DMS 273 treated with DMSO at 0.1 percent for 48 hours (cell line): ENCODE data around the gene VAMP5.
A peak's percentile ranks its signal among the peaks of the same experiment; 100 is the strongest.
"Not testable (repeated sequence)": the region's sequence is repeated elsewhere in the genome, so short reads cannot be mapped to it uniquely, and the experiment has no call there.

ENCODE experiments used
- DNase-seq: peaks from one replicate; lab custom pipeline; 2025; lab: John Stamatoyannopoulos, UW

The VAMP5 gene

DNA sequence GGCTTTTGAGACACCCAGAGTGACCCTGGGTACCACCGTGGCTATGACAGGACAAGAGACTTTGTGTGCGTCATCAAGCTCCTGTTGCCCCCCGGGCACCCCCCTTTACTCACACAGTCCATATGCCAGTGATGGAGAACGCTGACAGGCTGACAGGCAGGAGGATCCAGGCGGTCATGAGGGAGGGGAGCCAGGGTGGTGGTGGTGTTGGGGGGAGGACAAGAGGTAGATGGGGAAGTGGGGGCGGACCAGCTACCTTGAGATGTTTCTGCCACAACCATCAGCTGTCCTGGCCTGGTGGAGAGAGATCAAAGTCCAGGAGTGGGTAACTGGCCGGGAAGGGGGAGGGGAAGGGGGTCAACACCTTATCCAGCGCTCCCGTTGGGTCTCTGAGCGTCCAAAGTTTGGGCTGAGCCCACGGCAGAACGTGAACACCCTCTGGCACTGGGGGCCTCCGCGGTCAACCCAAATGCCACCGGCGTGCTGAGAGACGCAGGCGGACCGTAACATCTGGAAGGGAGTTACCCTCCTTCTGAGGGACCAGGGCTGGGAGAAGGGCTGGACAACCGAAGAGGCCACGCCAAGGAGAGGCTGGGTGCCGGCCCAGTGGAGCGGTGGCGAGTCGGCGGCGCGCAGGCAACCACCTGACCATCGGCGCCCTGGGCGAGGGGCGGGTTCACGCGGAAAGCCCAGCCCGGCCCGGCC lies 17.7 kb downstream of the VAMP5 start:
- no peak for DNase-seq

DNA sequence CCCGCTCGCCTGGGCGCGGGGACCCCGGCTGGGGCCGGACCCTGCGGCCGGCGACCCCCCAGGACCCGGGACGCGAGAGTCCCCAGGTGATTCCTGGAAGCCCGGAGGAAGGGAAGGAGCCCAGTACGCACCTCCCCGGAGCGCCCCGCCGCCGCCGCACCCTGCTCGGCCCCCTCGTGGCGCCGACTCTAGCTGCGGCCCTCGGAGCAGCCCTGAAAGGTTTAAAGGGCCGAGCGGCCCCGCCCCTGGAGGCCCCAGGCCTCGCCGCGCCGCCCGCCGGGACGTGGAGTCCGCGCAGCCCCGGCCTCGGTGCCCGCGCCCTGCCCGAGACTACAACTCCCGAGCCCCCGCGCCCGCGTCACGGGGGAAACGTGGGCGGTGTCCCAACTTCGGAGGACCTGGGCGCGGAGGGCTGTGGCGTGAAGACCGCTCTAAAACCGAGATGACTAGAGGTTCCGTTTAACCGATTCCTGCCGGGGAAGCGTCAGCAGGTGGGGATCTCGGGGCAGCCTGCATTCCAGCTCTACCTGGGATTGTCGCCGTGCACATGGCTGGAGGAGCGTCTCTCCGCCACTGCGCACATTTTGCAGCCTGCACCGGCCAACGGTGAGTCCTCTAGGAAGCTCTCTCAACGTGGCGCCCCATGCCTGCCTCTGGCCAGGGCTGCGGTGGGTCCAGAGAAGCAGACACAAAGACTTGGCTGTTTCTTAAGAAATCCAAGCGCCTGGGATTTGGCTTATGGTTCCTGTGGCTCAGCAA lies 18.4 kb downstream of the VAMP5 start, which contains the start of gene TMEM150A:
Gene TMEM150A (minus strand): TSS at position 223 of the 759 bp plus-strand sequence. CDS start 750 bp downstream, outside the sequence.
- peak; percentile 36 for DNase-seq

DNA sequence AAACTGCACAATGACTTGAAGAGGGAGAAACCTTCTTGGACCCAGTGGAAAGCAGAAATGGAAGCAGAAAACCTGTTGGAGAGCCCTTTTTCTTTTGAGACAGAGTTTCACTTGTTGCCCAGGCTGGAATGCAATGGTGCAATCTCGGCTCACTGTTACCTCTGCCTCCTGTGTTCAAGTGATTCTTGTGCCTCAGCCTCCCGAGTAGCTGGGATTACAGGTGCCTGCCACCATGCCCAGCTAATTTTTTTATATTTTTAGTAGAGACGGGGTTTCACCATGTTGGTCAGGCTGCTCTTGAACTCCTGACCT lies 19.9 kb downstream of the VAMP5 start:
- not testable (repeated sequence) for DNase-seq

DNA sequence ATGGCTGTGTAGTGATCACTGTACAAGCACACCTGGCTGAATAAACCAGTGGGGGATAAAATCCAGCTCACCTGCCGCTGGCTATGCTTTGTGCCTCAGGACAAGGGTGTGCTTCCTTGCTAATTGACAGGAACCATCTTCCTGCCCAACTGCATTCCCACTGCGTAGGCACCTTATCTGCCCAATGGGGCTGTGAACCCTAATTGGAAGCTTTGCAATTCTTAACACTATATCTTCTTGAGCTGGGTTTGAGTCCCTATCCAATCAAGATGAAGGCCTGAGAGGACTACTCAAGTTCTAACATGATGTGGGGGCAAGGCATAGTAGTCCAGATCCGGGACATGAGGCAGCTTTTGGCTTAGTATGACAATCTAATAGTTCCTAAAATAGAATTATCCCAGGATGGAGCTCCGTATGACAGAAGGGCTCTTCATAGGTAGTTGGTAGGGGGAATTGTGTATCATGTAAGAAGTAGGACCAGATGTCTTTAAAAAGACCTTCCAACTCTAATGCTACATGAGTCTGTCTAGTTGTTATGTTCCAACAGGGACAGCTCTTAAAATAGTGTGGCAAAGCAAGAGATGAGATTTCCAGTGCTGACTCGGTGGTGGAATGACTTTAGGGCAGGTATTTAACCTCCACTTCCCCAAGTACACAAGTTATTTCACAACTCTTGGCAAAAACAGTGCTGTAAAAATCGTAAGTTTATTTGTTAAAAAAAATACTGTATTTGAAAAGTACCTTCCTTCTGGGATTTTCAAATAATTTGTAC lies 20.5 kb downstream of the VAMP5 start:
- no peak for DNase-seq

DNA sequence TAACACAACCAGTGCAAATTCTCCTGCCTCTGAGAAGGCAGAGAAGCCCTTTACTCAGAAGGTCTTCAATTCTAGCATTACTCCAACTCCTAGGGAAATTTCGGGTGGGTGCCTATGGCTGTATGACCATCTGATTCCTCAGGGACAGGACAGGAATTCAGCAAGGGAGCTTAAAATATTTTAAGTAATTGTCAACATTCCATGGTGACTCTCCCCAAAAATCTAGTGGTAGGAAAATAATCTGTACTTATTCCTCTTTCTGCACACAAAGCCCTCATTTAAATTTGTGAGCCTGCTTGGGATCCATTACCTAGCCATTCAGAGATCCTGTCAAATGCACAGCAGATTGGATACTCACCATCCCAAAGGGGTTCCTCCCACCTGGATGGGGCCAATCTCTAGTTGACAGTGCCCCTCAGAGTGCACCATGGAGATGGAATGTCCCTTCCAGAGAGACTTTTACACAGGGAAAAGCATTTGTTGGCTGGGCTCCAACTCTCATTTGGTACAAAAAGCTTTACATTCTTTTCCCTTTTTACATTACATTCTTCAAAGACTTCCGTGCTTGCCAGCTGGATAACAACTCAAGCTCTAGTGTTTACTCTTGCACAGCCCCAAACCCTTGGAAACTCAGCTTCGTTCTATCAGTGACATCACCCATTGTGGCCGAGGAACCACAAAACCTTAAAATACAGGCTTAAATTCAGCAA lies 21.3 kb downstream of the VAMP5 start:
- no peak for DNase-seq

DNA sequence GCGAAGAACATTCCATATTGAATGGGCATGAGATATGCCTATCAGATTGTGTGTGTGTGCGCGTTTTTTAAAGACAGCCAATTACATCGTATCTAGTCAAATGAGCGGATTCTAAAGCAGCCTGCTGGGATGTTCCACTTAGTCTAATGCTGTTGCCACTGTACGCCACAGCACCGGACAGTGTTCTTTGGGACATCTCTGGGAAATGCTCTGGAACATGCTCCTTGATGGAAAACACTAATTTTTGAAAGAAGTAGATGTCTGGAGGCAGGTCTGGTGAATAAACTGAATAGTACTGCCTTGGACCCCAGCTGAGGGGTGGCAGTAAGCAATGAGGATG lies 21.9 kb downstream of the VAMP5 start:
- no peak for DNase-seq

DNA sequence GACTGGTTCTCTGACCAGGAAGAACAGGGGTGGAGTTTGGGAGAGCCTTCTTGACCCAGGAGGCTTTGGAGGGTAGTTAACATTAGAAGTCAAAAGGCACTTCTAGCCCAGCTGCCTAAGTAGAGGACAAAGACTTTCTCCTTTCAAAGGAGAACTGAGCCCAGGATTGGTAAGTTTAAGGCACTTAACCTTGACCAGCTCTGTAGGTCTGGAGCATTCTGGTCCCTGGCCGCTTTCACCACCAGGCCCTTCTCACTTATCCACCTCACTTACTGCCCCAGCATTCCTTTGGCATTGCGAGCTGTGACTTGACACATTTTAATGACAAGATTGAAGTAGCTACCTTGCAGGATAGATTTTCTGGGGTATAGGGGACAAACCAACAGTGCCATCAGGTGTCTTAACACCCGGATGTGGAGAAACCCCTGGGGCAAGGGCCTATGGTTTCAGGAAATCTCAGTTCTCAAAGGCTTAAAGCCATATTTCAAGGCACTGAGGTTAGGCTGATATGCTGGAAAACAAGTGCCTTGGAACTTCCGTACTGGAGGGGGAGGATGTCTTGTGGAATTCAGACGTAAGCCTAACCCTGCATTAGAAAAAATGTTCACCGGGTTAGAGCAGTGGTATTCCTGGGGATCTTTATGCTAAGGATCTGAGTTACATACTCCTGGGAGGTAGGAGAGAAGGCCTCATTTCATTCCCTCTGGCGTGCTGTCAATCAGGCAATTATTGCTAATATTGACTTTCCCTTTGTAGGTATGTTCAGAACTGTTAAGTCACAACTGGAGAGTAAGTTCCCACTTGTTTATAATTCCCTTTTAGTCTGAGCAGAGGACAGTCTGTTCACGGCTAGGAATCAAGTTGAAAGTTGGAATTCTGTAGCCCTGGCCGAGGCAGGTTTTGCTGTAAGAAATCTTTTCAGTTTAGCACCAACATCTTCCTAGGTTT lies 23.3 kb downstream of the VAMP5 start:
- DNase-seq = no peak

DNA sequence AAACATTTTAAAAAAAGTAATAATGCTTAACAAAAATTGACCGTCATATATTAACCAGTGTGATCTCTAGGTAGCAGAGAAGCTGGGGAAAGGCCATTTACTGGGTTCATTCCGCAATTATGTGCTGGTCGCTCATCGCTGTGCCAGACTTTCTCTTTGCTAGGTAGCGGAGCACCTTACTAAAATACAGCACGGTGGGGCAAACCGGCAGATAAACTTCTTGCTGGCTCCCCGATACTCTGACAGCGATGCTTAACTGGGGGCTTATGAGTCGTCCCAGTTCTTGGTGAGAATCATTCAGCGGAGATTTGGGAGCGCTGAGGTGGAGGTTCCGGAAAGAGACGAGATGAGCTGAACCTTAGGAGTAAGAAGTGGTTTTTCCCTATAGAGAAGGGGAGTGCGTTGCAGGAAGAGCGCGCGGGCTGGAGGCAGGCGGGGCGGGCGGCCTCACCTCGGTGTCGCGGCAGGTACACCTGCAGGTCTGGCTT lies 27.0 kb downstream of the VAMP5 start:
- DNase-seq = no peak

DNA sequence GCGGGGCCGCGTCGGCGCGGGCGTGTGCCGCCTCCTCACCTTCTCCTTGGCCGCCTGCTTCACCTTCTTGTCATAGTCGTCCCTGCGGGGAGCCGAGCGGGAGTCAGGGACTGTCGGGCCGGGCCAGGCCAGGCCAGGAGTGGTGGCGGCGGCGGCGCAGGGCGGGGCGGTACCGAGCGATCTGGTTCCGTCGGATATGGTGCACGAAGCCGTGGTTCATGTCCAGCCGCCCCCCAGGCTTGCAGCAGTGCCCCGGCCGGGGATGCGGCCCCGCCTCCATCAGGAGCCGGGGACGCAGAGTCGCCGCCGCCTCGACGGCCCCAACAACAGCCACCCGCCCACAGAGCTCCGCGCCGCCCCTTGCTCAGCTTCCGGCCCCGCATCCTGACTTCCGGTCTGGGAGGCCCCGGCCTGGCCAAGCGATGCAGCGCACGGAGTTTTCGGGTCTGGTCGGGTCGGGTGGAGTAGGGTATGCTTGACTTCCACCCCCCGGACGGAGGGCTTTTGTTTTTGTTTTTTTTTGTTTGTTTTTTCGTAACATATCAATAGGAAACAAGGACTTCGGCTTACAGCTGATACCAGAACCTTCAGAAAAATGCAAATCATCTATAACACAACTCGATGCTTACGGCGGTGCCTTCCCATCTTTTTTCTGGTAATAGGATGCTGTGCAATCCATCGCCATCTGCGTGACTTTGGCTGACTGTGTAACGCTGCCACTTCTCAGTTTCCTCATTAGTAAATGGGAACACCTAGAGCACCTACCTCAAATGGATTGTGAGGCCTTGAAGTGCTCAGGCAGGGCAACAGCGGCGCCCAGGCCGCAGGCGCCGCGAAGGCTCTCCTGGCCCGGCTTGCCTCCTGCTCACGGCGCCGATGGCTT lies 27.7 kb downstream of the VAMP5 start, which contains the start of gene C2orf68:
Gene C2orf68 (minus strand): TSS at position 362 of the 883 bp plus-strand sequence. CDS start 82 bp downstream, at position 280.
- peak; percentile 63 for DNase-seq

DNA sequence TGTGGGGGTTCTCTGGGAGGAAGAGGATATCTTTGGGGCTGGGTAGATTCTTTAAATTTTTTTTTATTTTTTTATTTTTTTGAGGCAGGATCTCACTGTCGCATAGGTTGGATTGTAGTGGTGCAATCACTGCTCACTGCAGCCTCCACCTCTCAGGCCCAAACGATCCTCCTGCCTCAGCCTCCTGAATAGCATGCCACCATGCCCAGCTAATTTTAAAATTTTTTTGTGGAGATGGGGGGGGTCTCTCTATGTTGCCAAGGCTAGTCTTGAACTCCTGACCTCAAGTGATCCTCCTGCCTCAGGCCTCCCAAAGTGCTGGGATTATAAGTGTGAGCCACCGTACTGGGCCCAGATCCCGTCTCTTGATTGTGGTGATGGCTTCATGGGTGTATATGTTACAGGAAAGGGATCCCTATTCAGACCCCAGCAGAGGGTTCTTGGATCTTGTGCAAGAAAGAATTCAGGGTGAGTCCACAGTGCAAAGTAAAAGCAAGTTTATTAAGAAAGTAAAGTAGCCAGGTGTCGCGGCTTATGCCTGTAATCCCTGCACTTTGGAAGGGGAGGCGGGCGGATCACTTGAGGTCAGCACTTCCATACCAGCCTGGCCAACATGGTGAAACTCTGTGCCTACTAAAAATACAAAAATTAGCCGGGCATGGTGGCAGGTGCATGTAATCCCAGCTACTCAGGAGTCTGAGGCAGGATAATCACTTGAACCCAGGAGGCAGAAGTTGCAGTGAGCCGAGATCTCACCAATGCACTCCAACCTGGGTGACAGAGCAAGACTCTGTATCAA lies 29.7 kb downstream of the VAMP5 start:
- DNase-seq = no peak

DNA sequence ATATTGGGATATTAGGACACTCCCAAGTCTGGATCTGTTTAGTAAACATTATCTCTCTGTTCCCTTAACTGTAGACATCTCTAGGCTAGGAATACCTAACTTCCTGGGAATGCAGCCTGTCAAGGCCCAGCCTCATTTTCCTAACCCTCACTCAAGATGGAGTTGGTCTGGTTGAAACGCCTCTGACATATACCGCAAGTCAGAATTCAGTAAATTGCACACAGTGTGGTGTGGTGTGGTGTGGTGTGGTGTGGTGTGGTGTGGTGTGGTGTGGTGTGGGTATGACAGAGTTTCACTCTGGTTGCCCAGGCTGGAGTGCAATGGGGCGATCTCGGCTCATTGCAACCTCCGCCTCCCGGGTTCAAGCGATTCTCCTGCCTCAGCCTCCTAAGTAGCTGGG lies 30.5 kb downstream of the VAMP5 start:
- not testable (repeated sequence) for DNase-seq

DNA sequence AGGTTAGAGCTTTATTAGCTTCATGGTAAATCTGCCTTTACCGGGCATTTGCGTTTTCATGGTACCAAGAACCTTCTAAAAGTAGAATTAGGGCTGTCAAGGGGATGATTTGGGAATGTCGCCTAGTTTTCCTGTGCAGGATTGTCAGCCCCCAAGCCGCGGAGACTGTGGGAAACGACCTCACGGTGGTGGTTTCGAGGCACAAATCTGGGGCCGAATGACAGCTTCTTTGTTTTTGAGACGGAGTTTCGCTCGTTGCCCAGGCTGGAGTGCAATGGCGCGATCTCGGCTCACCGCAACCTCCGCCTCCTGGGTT lies 31.1 kb downstream of the VAMP5 start:
- DNase-seq = no peak

DNA sequence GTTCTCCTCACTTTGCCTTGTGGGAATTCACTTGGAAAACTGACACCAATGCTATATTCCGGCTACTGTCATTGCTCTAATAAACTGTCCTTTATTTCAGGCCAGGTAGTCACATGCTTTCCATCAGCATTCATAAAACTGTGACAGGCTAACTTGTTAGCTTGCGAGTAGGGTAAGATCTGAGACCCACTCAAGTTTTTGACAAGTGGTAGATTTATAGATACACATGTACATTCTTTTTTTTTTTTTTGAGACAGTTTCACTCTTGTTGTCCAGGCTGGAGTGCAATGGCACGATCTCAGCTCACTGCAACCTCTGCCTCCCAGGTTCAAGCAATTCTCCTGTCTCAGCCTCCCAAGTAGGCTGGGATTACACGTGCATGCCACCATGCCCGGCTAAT lies 33.5 kb downstream of the VAMP5 start:
- DNase-seq = not testable (repeated sequence)

DNA sequence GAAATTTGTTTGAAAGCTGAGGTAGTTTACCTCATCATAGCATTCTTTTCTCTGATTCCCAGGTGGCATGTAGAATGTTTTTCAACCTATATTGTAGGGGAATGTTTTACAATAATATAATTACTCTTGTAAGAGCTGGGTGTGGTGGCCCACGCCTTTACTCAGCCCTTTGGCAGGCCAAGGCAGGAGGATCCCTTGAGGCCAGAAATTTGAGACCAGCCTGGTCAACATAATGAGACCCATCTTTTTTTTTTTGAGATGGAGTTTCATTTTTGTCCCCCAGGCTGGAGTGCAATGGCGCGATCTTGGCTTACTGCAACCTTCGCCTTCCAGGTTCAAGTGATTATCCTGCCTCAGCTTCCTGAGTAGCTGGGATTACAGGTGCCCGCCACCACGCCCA lies 35.4 kb downstream of the VAMP5 start:
- no peak for DNase-seq

DNA sequence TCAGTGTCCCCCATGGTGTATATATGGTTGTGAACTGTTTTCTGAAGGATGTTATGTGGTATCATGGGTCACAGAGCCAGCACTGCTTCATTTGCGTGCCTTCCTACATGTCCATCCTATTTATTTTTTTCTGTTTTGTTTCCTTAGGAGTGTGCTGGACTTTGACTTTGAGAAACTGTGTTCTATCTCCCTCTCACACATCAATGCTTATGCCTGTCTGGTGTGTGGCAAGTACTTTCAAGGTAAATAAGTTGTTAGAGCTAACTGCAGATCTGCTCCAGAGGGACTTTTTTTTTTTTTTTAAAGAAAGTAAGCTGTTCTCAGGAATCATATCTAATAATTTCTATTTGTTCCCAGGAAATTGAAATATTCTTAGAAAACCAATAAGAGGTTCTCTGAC lies 37.1 kb downstream of the VAMP5 start:
- no peak for DNase-seq

DNA sequence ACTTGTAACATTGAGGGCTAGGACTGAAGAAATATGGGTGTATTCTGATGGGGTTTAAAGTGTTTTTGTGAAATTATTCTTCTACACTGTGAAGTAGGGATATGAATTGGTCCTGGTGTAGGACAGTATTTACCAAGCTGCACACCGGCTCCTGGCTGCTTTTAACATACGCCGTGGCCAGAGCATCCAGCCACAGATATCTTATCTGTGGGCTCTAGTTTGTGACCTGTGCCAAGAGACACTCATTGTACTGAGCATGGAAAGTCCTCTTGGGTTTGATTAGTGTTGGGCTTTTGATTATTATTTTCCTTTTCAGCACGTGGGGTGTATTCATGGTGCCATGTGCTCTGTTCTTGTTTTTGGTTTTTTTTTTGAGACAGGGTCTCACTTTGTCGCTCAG lies 39.8 kb downstream of the VAMP5 start:
- no peak for DNase-seq

DNA sequence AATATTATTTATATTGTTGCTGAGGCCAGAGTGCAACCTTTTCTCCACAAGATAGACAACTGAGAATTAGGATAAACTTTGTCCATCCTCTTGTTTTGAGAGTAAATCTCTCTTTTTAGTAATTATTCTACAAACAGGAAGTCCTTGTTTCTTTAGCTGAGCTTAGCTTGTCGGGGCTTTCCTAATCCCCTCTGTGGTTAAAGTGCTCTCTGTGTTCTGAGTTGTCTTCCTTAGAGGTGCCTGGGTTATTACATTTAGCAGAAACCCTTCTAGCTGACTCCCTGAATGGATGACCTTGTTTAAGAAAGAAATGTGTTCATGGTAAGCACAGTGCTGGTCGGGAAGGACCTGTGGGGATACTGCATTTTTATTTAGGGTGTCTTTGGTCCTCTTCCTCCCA lies 44.4 kb downstream of the VAMP5 start:
- DNase-seq = no peak

DNA sequence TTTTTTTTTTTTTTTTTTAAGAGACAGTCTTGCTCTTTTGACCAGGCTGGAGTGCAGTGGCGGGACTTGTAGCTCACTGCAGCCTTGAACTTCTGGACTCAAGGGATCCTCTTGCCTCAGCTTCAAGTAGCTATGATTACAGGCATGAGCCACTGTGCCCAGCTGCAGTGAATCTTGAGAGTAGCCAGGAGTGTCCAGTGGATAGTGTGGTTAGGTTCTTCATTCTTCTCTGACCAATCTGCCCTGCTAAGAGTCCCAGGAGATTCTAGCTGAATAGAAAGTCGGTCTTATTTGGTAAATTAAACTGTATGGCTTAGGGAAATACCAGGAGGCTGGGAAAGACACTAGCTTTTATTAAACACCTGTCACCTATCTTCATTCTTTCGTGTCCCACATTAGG lies 47.1 kb downstream of the VAMP5 start:
- DNase-seq = no peak

DNA sequence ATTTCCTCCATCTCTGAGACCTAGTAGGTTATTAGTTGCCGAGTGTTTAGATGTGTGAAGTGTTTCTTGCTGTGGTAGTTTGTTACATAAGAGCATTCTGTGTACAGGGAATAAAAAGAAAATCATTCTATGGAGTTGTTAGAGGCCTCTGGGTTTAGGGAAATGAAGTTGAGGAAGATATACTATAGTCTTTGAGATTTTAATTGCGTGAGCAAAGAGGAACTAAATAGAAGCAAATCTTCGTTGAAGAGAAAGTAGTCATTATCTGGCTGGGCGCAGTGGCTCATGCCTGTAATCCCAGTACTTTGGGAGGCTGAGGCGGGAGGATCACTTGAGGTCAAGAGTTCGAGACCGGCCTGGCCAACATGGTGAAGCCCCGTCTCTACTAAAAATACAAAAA lies 50.8 kb downstream of the VAMP5 start:
- no peak for DNase-seq
